Lower leg skin (tissue), 3 donors: ENCODE measurements around the gene NXF2.
"Not testable (repeated sequence)": the region's sequence is repeated elsewhere in the genome, so short reads cannot be mapped to it uniquely, and the experiment has no call there.

Experiments used
- CTCF ChIP-seq, 3 donors: fragments of 450-650 bp; IDR thresholded peaks; one replicate each; pipeline ENCODE4 v1.5.1; 2016; ENCODE audit warnings: antibody characterized with exemption in 3 of 3, mild to moderate bottlenecking in 3 of 3, moderate library complexity in 2 of 3
- POLR2A ChIP-seq, 2 donors: fragments of 450-650 bp; IDR thresholded peaks; one replicate each; pipeline ENCODE4 v1.6.1; 2016 to 2017; ENCODE audit warnings: antibody characterized with exemption in 2 of 2, mild to moderate bottlenecking in 1 of 2, moderate library complexity in 1 of 2

DNA sequence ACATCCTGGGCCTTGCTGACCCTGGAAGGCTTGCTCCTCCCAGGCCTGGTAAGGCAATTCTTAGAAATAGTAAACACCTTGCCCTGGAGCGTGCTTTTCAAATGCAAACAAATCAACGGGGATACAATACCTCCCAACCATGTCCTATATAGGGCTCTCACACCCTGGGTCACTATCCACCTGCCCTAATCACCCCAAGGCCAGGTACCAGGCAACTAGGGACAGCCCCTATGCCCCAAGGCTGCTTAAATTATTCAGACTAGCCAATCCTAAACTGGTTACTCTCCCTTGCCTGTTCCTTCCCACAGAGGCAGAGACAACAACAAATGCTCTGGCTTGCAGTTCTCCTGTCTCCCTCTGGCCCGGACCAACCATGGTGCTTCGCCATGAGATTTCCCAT is 25.3 kb downstream of the NXF2 start:
- not testable (repeated sequence) for TF ChIP-seq CTCF, POLR2A (IDR thresholded peaks at IDR 0.05)
